Upper lobe of right lung (tissue), 1 donor: ENCODE data around the gene ZBTB42. TPM values are rescaled to one million over a fixed set of nuclear protein-coding genes. Genes with fewer than 3 reads are reported as not detected.

Source experiments
- ATAC-seq: fragments of 200-7000 bp; cut with Tn5 transposase; one replicate; pipeline ENCODE4 v1.9.1; 2020; ENCODE audit warnings: mild to moderate bottlenecking, moderate library complexity
- DNase-seq: peaks from one replicate; pipeline ENCODE4 v3.0.0-alpha.2; 2020
- H3K27ac ChIP-seq: fragments of 200-600 bp; one replicate; pipeline ENCODE4 v1.8.0; 2022
- H3K27me3 ChIP-seq: fragments of 200-600 bp; one replicate; pipeline ENCODE4 v1.8.0; 2022; ENCODE audit warnings: mild to moderate bottlenecking
- H3K36me3 ChIP-seq: fragments of 200-600 bp; one replicate; pipeline ENCODE4 v1.8.0; 2022
- H3K4me1 ChIP-seq: fragments of 200-600 bp; one replicate; pipeline ENCODE4 v1.8.0; 2022
- H3K4me3 ChIP-seq: fragments of 200-600 bp; one replicate; pipeline ENCODE4 v1.8.0; 2022; ENCODE audit warnings: mild to moderate bottlenecking
- H3K9me3 ChIP-seq: fragments of 200-600 bp; one replicate; pipeline ENCODE4 v1.8.0; 2022
- intact Hi-C: fragments of 100-400 bp; cut with DNase I; formaldehyde crosslinking; loops from one replicate; pipeline ENCODE4 v1.11.0; 2022
- total RNA-seq: library from RNA; stranded (reverse); fragmentation: NEBNext Ultra II Directional; extraction: Animal tissue kit (Norgen Biotek cat#: 25700); gene quantifications from one replicate; pipeline ENCODE4 v1.2.1, GENCODE V29; 2021
- TF ChIP-seq, protein P1 (sequence below): fragments of 200-600 bp; IDR thresholded peaks from one replicate; pipeline ENCODE4 v1.8.0; 2022; ENCODE audit warnings: antibody characterized with exemption
- donor health status: DM: no; HTN: yes; CAD: no; lungs with severe emphysema.

The ZBTB42 gene
- total RNA-seq, 1 donor from 2014 or later: 12.3 TPM

DNA sequence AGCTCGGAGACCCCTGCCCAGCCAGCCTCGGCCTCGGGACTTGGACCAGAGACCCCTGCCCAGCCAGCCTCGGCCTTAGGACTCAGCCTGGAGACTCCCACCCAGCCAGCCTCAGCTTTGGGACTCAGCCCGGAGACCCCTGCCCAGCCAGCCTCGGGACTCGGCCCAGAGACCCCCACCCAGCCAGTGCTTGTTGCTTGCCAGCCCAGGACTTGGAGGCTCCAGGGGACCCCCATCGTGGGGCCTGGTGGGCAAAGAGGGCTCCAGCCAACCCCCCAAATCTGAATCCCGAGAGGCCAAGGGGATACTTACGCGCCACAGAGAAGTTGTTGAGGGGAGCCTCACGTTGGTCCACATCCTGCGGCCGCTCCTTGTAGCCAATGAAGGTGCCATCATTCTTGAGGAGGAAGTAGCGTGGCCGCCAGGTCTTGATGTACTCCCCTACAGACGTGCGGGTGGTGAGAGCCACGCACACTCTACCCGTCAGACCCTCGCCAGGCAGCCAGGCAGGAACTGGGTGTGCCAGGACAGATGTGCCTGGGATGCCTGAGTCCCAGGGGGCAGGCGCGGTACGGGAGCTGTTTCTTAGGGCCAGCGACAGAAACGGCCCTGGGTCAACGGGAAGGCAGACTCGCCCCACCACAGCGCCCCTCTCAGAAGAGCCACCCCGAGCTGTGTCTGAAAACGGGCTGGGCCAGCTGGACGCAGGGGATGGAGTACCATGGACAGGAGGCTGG is 21.0 kb upstream of the ZBTB42 start:
- H3K9me3 ChIP-seq: no peaks in the 10 kb centered on the region
- H3K27me3 ChIP-seq: no peaks in the 10 kb centered on the region
- intact Hi-C loops: no loop called here
- peaks cover 10% of the 10 kb centered on the region for H3K4me1 ChIP-seq
- DNase-seq: no peak
- H3K27ac ChIP-seq: no peak overlapping the region
- TF ChIP-seq, protein P1, sequence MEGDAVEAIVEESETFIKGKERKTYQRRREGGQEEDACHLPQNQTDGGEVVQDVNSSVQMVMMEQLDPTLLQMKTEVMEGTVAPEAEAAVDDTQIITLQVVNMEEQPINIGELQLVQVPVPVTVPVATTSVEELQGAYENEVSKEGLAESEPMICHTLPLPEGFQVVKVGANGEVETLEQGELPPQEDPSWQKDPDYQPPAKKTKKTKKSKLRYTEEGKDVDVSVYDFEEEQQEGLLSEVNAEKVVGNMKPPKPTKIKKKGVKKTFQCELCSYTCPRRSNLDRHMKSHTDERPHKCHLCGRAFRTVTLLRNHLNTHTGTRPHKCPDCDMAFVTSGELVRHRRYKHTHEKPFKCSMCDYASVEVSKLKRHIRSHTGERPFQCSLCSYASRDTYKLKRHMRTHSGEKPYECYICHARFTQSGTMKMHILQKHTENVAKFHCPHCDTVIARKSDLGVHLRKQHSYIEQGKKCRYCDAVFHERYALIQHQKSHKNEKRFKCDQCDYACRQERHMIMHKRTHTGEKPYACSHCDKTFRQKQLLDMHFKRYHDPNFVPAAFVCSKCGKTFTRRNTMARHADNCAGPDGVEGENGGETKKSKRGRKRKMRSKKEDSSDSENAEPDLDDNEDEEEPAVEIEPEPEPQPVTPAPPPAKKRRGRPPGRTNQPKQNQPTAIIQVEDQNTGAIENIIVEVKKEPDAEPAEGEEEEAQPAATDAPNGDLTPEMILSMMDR: no peak
- no peak overlapping the region for H3K4me3 ChIP-seq
- peaks cover 37% of the 10 kb centered on the region for H3K36me3 ChIP-seq
- ATAC-seq: no peak

- Histone ChIP-seq H3K27ac (no peak overlapping the region), H3K4me3 (no peak overlapping the region), H3K36me3 (peaks cover 31% of the 10 kb centered on the region), H3K27me3 (no peaks in the 10 kb centered on the region), H3K9me3 (no peaks in the 10 kb centered on the region), H3K4me1 (peaks cover 17% of the 10 kb centered on the region)
- intact Hi-C loops: no loop called here
- DNase-seq (no peak), ATAC-seq (no peak)
- TF ChIP-seq, protein P1: no peak
These were observed 20.3 kb upstream of the ZBTB42 start for GRCh38 chr14:104780513-104781030.

DNA sequence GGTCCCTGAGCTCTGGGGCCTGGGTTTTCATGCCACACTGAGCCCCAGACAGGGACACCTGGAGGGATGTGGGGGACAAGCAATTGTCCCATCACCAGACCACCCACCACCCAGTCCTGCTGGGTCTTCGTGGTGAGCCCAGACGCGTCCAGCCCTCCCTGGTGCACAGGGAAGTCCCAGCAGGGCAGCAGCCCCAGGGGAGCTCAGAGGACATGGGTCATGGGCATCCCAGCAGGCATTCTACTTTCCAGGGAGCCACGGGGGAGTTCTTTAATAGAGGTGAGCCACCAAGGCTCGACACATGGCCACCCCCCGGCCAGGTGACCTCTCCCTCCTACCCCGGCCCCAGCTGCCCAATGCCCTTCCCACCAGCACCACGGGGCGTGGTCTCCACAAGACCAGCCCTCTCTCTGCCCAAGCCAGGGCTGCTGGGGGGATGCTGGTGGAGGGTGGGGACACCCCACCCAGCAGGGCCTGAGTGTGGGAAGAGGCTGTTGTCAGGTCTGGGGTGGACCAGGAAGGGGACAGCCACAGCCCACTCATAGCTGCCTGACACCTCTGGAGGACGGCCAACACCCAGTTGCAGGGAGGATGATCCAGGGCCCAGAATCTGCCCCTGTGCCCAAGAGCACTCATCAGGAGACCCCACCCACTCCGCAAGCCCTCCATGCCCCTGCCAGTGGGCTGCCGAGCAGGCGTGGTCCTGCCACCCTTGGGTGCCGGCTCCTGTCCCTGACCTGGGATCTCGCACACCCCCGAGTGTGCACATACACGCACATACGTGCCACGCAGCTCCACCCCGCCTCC is 19.4 kb upstream of the ZBTB42 start:
- ATAC-seq (no peak), DNase-seq (no peak)
- H3K9me3 ChIP-seq: no peaks in the 10 kb centered on the region
- H3K27me3 ChIP-seq: no peaks in the 10 kb centered on the region
- peaks cover 26% of the 10 kb centered on the region for H3K4me1 ChIP-seq
- H3K36me3 ChIP-seq: peaks cover 28% of the 10 kb centered on the region
- no peak overlapping the region for H3K4me3 ChIP-seq
- TF ChIP-seq, protein P1: no peak
- no peak overlapping the region for H3K27ac ChIP-seq
- intact Hi-C loops: no loop called here

- H3K36me3 ChIP-seq: peaks cover 27% of the 10 kb centered on the region
- intact Hi-C loops: no loop called here
- H3K27ac ChIP-seq: no peak overlapping the region
- H3K4me1 ChIP-seq: peaks cover 33% of the 10 kb centered on the region
- no peaks in the 10 kb centered on the region for H3K27me3 ChIP-seq
- no peak overlapping the region for H3K4me3 ChIP-seq
- ATAC-seq (no peak), DNase-seq (no peak)
- TF ChIP-seq, protein P1: no peak
- no peaks in the 10 kb centered on the region for H3K9me3 ChIP-seq
These were observed 18.7 kb upstream of the ZBTB42 start for GRCh38 chr14:104782086-104782807.

GRCh38 chr14:104782808-104783139 is 18.1 kb upstream of the ZBTB42 start:
- ATAC-seq (no peak), DNase-seq (no peak)
- intact Hi-C loops: no loop called here
- TF ChIP-seq, protein P1: no peak
- Histone ChIP-seq H3K4me1 (peaks cover 38% of the 10 kb centered on the region), H3K9me3 (no peaks in the 10 kb centered on the region), H3K4me3 (no peak overlapping the region), H3K27ac (no peak overlapping the region), H3K36me3 (peaks cover 27% of the 10 kb centered on the region), H3K27me3 (no peaks in the 10 kb centered on the region)
